ENCODE data around the gene UBE2H.

UBE2H gene

DNA sequence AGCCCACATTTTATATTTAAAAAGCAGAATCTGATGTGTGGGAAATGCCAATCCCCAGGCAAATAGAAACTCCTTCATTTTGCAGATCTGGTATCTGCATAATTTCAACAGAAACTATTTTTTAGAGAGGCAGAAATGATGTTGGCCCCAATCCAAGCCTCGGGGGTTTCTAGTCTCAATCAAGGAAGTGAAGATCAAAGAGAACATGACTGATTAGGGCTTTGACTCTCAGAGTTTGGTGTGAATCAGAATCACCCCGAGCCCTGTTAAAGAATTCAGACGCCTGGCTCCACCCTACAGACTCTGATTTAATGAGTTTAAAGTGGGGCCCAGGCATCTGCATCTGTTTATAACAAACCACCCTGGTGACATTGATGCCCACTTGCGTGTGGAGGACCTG lies 36.7 kb upstream of the UBE2H start:
- ChIA-PET POLR2A (no interaction called here), CTCF (no interaction called here)
- DNase-seq (ENCODE audit: extremely low spot score) = no peak
- TF ChIP-seq LEF1 (IDR thresholded peaks at IDR 0.05; ENCODE audit: borderline replicate concordance) (no peak), FOXM1 (IDR thresholded peaks at IDR 0.05; ENCODE audit: borderline replicate concordance) (no peak), FOXA1 (IDR thresholded peaks at IDR 0.05) (no peak), ZNF384 (IDR thresholded peaks at IDR 0.05) (no peak), L3MBTL2 (conservative IDR thresholded peaks at IDR 0.05) (no peak), CTBP1 (IDR thresholded peaks at IDR 0.05; ENCODE audit: borderline replicate concordance) (no peak), HDGF (IDR thresholded peaks at IDR 0.05; ENCODE audit: borderline replicate concordance) (no peak), BHLHE40 (IDR thresholded peaks at IDR 0.05; ENCODE audit: borderline replicate concordance) (no peak), ELF4 (IDR thresholded peaks at IDR 0.05) (no peak), SUZ12 (IDR thresholded peaks at IDR 0.05) (no peak), NFRKB (IDR thresholded peaks at IDR 0.05) (no peak), SP1 (IDR thresholded peaks at IDR 0.05) (no peak), FOXK2 (IDR thresholded peaks at IDR 0.05) (no peak)
- TF ChIP-seq, protein P1, sequence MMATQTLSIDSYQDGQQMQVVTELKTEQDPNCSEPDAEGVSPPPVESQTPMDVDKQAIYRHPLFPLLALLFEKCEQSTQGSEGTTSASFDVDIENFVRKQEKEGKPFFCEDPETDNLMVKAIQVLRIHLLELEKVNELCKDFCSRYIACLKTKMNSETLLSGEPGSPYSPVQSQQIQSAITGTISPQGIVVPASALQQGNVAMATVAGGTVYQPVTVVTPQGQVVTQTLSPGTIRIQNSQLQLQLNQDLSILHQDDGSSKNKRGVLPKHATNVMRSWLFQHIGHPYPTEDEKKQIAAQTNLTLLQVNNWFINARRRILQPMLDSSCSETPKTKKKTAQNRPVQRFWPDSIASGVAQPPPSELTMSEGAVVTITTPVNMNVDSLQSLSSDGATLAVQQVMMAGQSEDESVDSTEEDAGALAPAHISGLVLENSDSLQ (IDR thresholded peaks at IDR 0.05) = no peak

DNA sequence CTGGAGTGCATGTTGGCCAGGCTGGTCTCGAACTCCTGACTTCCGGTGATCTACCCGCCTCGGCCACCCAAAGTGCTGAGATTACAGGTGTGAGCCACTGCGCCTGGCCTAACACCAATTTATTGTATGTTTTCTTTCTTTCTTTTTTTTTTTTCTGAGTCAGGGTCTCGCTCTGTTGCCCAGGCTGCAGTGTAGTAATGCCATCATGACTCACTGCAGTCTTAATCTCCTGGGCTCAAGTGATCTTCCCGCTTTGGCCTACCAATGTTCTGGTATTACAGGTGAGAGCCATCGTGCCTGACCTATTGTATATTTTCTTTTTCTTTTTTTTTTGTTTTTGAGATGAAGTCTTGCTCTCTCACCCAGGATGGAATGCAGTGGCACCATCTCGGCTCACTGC lies 33.8 kb upstream of the UBE2H start:
- POLR2A ChIA-PET = no interaction called here
- CTCF ChIA-PET = no interaction called here
- no peak for TF ChIP-seq L3MBTL2 (conservative IDR thresholded peaks at IDR 0.05)
- no peak for TF ChIP-seq BHLHE40 (IDR thresholded peaks at IDR 0.05; ENCODE audit: borderline replicate concordance)
- TF ChIP-seq LEF1 (IDR thresholded peaks at IDR 0.05; ENCODE audit: borderline replicate concordance) = no peak
- TF ChIP-seq TARDBP (IDR thresholded peaks at IDR 0.05) = no peak
- TF ChIP-seq SP1 (IDR thresholded peaks at IDR 0.05) = no peak
- no peak for TF ChIP-seq SUZ12 (IDR thresholded peaks at IDR 0.05)
- TF ChIP-seq HDGF (IDR thresholded peaks at IDR 0.05; ENCODE audit: borderline replicate concordance) = no peak
- TF ChIP-seq, protein P1 (IDR thresholded peaks at IDR 0.05) = no peak
- no peak for TF ChIP-seq FOXK2 (IDR thresholded peaks at IDR 0.05)
- no peak for TF ChIP-seq ARNT (IDR thresholded peaks at IDR 0.05)
- no peak for TF ChIP-seq FOXA1 (IDR thresholded peaks at IDR 0.05)
- no peak for TF ChIP-seq ELF4 (IDR thresholded peaks at IDR 0.05)
- no peak for TF ChIP-seq ZNF384 (IDR thresholded peaks at IDR 0.05)
- no peak for DNase-seq (ENCODE audit: extremely low spot score)

DNA sequence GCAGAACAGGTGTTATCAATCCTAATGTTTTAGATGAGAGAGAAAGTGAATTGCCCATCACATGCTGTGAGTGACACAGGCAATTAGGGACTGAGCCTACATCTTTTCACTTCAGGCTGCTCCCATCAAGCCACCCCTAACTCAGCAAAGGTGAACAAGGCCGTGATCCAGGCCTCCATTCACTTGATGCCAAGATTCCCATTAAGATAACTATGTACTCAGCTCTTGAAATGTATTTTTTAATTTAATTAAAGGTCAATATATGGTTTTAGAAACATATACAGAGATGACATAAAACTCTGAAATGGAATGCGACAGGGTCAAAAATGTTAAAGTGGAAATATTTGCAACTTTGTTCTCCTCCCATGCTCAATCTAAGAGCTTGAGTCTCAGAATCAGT lies 27.9 kb upstream of the UBE2H start:
- no peak for DNase-seq (ENCODE audit: extremely low spot score)
- POLR2A ChIA-PET = no interaction called here
- TF ChIP-seq ELF4 (IDR thresholded peaks at IDR 0.05) = no peak
- no peak for TF ChIP-seq FOXA1 (IDR thresholded peaks at IDR 0.05)
- no peak for TF ChIP-seq SP1 (IDR thresholded peaks at IDR 0.05)
- TF ChIP-seq LEF1 (IDR thresholded peaks at IDR 0.05; ENCODE audit: borderline replicate concordance) = no peak
- TF ChIP-seq, protein P1 (IDR thresholded peaks at IDR 0.05) = no peak
- TF ChIP-seq CTBP1 (IDR thresholded peaks at IDR 0.05; ENCODE audit: borderline replicate concordance) = no peak
- TF ChIP-seq FOXK2 (IDR thresholded peaks at IDR 0.05) = no peak
- no peak for TF ChIP-seq ARNT (IDR thresholded peaks at IDR 0.05)
- CTCF ChIA-PET = no interaction called here

DNA sequence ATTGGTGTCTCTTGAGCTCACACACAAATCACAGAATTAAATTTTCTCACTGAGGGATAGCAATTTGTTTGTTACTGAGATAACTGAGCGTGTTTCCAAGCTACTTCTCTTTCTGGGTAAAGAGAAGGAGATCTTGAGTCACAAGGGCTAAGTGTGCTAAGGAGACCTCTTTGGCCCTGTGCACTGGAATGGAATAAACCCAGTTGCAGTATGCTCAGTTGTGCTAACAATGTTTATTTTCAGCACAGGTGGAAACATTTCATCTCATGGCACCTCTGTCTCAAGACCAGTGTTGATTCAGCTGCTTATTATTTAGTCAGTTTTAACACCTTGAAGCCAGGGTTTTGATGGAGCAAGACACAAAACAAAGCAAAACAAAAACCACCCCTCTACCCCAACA lies 22.5 kb upstream of the UBE2H start:
- ChIA-PET POLR2A (no interaction called here), CTCF (no interaction called here)

DNA sequence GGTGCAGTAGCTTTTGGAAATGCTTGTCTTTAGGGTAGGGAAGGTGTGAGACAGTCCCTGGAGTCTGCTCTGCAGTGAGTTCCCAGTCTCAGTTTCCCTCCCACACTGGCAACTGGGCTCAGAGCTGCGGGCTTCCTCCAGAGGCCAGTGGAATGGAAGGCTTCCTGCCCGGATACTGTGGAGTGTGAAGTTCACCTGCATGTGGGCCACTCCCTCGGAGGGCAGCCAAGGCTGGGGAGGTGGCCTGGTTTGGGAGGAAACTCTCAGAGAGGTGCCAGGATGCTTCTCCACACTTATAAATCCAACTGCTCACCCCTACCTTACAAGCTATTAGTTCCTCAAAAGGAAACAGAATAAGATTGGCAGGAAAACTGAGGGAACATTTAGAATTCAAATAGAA lies 18.1 kb upstream of the UBE2H start:
- no peak for DNase-seq (ENCODE audit: extremely low spot score)
- TF ChIP-seq, protein P1 (IDR thresholded peaks at IDR 0.05) = no peak
- TF ChIP-seq ZNF384 (IDR thresholded peaks at IDR 0.05) (no peak), HDGF (IDR thresholded peaks at IDR 0.05; ENCODE audit: borderline replicate concordance) (no peak), ELF4 (IDR thresholded peaks at IDR 0.05) (no peak), BHLHE40 (IDR thresholded peaks at IDR 0.05; ENCODE audit: borderline replicate concordance) (no peak), FOXA1 (IDR thresholded peaks at IDR 0.05) (no peak)
- ChIA-PET CTCF (interaction anchor here (0.7 kb wide), 1 partner anchor 141 kb away, joined by 5 read pairs; no protein-coding TSS in a partner anchor), POLR2A (no interaction called here)

More for the DNA sequence above, 22.5 kb upstream of the UBE2H start:
- DNase-seq (ENCODE audit: extremely low spot score) = no peak
- TF ChIP-seq FOXM1 (IDR thresholded peaks at IDR 0.05; ENCODE audit: borderline replicate concordance) (no peak), LEF1 (IDR thresholded peaks at IDR 0.05; ENCODE audit: borderline replicate concordance) (no peak), FOXA1 (IDR thresholded peaks at IDR 0.05) (no peak), FOXK2 (IDR thresholded peaks at IDR 0.05) (no peak)

DNA sequence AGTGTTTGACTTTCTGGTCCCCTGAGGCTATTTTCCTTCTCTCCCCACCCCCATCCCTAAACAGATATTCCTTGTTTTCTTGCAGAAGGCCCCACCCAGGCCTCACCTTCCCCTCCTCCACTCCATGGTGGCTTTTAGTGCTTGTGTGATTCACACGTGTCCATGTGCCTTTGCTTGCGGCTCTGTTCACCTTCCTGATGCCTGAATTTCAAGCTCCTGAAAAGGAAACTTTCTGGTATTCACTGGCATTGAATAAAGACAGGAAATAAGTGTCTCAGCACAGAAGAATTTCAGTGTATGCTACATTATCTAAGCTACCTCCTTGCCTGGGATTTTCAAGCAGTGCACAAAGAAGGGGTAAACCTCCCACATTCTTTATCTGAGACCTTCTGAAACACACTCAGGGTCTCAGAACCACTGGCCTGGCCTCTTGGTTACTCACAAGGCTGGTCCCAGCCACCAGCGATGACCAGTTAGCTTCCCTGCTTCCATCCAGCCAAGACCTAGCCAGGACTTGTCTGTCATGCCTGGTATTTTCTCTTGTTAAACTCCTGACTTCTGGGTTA lies 17.2 kb upstream of the UBE2H start:
- CTCF ChIA-PET = no interaction called here
- POLR2A ChIA-PET = no interaction called here
- DNase-seq (ENCODE audit: extremely low spot score) = no peak
- TF ChIP-seq NFRKB (IDR thresholded peaks at IDR 0.05) (no peak), FOXA1 (IDR thresholded peaks at IDR 0.05) (no peak), FOXK2 (IDR thresholded peaks at IDR 0.05) (no peak), LEF1 (IDR thresholded peaks at IDR 0.05; ENCODE audit: borderline replicate concordance) (no peak), FOXM1 (IDR thresholded peaks at IDR 0.05; ENCODE audit: borderline replicate concordance) (no peak), ZNF384 (IDR thresholded peaks at IDR 0.05) (no peak), HDGF (IDR thresholded peaks at IDR 0.05; ENCODE audit: borderline replicate concordance) (no peak), SUZ12 (IDR thresholded peaks at IDR 0.05) (no peak), ELF4 (IDR thresholded peaks at IDR 0.05) (no peak), L3MBTL2 (conservative IDR thresholded peaks at IDR 0.05) (no peak), TARDBP (IDR thresholded peaks at IDR 0.05) (no peak), SP1 (IDR thresholded peaks at IDR 0.05) (no peak), ARNT (IDR thresholded peaks at IDR 0.05) (no peak), BHLHE40 (IDR thresholded peaks at IDR 0.05; ENCODE audit: borderline replicate concordance) (no peak), CTBP1 (IDR thresholded peaks at IDR 0.05; ENCODE audit: borderline replicate concordance) (no peak)
- TF ChIP-seq, protein P1 (IDR thresholded peaks at IDR 0.05) = no peak
